NCI-H345 treated with DMSO at 0.1 percent for 48 hours (cell line): ENCODE results near the gene RSAD1.

Experiments used
- DNase-seq: peaks from one replicate; lab custom pipeline; 2025; ENCODE audit not compliant: unreplicated experiment; lab: John Stamatoyannopoulos, UW

Gene RSAD1

DNA sequence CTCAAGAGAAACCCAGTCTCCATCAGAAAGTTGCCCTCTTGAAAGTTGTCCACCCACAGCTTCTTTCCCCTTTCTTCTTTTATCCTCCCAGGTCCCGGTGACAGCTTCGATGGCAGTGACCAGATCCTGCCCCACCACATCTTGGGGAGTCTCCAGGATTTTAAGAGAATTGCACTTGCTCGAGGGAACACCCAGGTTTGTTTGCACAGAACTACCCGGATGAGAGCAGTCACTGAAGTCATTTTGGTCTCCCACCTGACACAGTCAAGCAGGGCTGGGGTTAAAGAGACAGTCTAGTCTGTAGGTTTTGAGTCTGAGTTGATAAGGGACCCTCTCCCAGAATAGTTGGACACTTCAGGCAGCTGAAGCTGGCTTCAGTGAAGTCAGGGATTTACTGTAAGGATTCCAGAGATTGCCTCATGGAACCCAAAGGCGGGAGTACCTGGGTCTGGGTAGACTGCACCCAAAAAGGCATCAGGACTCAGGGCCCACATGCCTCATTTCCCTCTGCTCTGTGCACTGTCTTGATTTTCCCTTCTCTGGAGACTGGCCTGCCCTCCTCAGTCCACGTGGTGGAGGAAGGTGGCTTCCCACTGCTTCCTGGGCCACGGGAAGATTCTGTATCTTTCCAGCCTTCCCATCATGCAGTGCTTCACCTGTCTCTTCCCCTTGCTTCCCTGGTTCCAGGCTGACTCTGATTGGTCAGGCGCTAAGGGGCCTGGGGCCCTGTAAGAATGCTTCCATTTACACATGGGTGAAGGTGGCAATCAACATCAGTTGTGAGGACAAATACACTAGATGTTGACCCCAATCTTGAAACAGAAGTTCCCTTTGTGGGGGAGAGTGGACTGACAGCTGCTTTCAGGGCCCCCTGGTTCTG is 39.1 kb downstream of the RSAD1 start:
- DNase-seq = no peak

DNA sequence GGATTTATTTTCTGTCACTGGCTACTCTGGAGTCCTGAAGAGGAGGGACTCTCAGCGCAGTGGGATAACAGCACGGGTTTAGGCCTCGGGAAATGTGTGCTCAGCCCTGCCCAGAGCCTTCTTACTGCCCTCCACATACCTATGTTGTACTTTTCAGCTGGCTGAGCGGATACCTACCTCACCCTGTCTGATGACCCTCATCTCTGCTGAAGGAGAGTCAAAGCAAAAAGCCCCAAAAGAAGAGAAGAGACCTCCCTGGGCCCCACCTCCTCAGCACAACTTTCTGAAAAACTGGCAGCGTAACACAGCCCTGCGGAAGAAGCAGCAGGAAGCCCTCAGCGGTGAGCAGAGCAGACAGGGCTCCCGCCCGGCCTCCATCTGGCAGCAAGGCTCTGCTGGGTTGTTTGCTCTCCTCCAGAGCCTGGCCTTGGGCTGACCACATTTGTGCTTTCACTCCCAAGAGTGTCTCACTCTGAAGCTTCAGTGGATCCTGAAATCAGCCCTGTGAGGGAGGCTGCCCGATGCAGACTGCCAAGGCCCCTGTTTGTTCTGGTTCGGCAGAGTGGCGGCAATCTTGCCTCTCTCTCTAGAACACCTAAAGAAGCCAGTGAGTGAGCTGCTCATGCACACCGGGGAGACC is 39.8 kb downstream of the RSAD1 start:
- DNase-seq = no peak

GRCh38 chr17:50519141-50519834 is 40.6 kb downstream of the RSAD1 start:
- DNase-seq = no peak

DNA sequence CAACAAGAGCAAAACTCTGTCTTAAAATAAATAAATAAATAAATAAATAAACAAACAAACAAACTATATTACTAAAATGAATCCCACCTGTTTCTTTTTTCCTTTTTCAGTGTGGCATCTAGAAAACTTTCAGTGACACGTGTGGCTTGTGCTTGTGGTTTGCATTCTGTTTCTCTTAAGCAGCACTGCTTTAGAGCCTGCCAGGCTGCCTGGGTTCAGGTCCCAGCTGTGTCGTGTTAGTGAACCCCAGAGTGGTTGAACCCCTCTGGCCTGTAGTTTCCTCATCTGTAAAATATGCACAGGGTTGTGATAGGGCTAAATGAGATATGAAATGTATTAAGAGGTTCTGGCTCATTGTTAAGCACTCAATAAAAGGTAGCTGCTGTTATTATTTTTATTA is 41.8 kb downstream of the RSAD1 start:
- no peak for DNase-seq

- DNase-seq = no peak
Measured at GRCh38 chr17:50521514-50521913, 42.9 kb downstream of the RSAD1 start.

DNA sequence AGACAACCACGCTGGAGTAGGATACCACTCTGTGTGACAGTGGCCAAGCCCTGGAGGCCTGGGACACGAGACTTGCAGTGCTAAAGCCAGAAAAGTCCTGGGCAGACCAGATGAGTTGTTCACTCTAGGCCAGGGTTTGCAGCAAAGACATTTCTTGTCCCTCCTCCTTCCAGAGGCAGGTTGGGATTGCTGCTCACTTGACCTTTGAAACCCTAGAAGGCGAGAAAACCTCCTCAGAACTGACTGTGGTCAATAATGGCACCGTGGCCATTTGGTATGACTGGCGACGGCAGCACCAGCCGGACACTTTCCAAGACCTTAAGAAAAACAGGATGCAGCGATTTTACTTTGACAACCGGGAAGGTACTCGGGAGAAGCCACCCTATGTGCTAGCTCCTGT is 44.1 kb downstream of the RSAD1 start:
- no peak for DNase-seq

- no peak for DNase-seq
Measured at GRCh38 chr17:50523208-50523607, 44.5 kb downstream of the RSAD1 start.

- no peak for DNase-seq
Measured at GRCh38 chr17:50524838-50525237, 46.2 kb downstream of the RSAD1 start.

DNA sequence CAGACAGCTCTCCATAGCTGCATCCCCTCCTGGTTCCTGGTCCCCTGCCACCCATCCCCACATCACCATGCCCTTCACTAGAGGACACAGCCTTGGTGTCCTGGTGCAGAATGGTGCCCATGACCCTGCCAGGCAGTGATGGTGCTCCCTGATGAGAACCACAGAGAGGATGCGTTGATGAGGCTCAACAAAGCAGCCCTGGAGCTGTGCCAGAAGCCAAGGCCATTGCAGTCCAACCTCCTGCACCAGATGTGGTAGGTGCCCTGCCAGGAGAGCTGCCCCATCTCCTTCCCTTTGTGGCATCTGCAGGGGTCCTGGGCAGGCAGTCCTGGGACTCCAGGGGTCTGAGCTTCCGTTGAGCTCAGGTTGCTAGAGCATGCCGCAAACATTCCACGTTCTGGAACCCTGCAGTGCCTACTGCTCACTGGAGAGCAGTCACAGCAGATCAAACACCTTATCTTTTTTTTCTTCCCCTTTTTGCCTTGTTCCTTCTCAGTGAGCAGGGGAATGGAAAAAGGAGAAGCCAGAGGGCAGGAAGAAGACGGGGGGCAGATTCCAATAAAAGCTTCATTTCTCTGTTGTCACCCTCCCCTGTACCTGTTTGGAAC is 48.6 kb downstream of the RSAD1 start:
- no peak for DNase-seq

- no peak for DNase-seq
Measured at GRCh38 chr17:50527949-50528474, 49.4 kb downstream of the RSAD1 start.

GRCh38 chr17:50529849-50530248 is 51.2 kb downstream of the RSAD1 start:
- DNase-seq = no peak

GRCh38 chr17:50531428-50532025 is 52.9 kb downstream of the RSAD1 start:
- DNase-seq = no peak

DNA sequence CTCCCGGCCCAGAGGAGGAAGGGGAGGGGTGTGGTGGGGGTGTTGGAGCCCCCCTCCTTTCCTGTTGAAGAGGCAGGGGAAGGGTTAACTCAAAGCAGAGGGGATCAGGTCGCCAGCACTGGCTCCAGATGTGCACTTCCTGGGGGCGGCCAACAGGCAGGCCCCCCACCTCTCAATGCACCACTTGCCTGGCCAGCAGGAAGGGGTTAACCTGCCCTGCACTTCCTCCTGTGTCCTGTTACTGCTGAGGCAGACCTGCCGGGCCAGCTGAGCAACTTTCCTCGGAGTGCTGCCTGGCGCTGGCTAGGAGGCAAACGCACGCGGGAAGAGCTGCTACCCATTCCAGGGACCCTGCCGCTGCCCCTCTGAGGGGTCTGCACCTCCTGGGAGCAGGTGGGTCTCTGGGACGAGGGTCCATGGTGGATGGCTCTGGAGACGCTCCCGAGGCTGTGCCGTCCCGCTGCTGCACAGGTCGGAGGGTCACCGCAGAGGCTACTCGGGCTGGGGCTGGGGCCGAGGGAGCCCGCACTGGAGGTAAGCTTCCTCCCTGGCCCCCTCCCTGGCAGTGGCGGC is 53.9 kb downstream of the RSAD1 start, which contains the start of gene EPN3:
TSS of gene EPN3 (plus strand) at position 284 of the 573 bp plus-strand sequence. CDS start 3,822 bp downstream, outside the sequence.
- no peak for DNase-seq

GRCh38 chr17:50533185-50533584 is 54.5 kb downstream of the RSAD1 start:
- DNase-seq = no peak

DNA sequence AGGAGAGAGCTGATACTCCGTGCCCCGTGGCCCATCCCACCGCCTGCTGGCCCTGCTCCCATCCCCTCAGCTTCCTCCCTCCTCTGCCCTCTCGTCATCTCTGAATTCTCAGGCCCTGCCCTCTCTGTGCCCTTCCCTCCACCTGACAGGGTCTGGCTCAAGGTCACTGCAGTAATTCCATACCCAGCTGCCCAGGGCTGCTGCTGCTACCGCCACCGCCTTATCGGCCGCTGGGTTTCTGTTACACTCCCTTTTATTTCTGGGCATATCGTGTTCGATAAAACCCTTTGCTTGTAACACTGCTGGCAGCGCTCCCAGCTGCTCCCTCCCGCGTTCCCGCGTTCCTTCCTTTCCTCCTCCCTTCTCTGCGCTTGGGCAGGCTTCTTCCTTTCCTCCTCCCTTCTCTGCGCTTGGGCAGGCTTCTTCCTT is 55.1 kb downstream of the RSAD1 start:
- peak; percentile 4 for DNase-seq

GRCh38 chr17:50534222-50534978 is 55.7 kb downstream of the RSAD1 start:
- DNase-seq = no peak

- DNase-seq = no peak
Measured at GRCh38 chr17:50534979-50535326, 56.3 kb downstream of the RSAD1 start.

- DNase-seq = no peak
Measured at GRCh38 chr17:50535407-50535806, 56.7 kb downstream of the RSAD1 start.
